ENCODE results near the gene TMPRSS15. TPM values are rescaled to one million over a fixed set of nuclear protein-coding genes. Genes with fewer than 3 reads are reported as not detected.

Gene TMPRSS15
- total and polyA plus RNA-seq, 9 of the 15 experiments (the other 6 are each of a cell fraction or from before 2014, with no cell fraction given) = 0.03 to 0.11 (median 0.04) TPM; not detected in 4

GRCh38 chr21:18228060-18228739, 175.4 kb downstream of the TMPRSS15 start (continued):
- TF ChIP-seq HMGXB4 (CRISPR knock-in tag; IDR thresholded peaks at IDR 0.05) = no peak

- Histone ChIP-seq H3K9me3 (replicated peaks; ENCODE audit: control insufficient read depth, insufficient read depth, low read depth, low read length) (peaks cover 2% of the 10 kb centered on the region; the same call in 1 of the 2 replicates), H3K4me2 (ENCODE audit: insufficient read depth, low read length) (no peak overlapping the region), H3K27ac (ENCODE audit: extremely low read depth, low read depth, low read length) (no peak overlapping the region), H4K20me1 (replicated peaks; ENCODE audit: control insufficient read depth, insufficient read depth, low read length) (no peaks in the 10 kb centered on the region), H3K9ac (ENCODE audit: insufficient read depth in 1 of 2, low read depth in 2 of 2, low read length in 2 of 2) (no peak overlapping the region), H3K27me3 (ENCODE audit: control insufficient read depth in 2 of 2, insufficient read depth in 2 of 2, low read length in 2 of 2) (no peaks in the 10 kb centered on the region), H2AFZ (ENCODE audit: low read depth, low read length) (no peak overlapping the region), H3K4me3 (no peak overlapping the region), H3K79me2 (ENCODE audit: control insufficient read depth, insufficient read depth, low read length) (no peaks in the 10 kb centered on the region), H3K9me1 (ENCODE audit: control insufficient read depth, insufficient read depth, low read length) (no peaks in the 10 kb centered on the region), H3K4me1 (replicated peaks in 1 of 2; ENCODE audit: control insufficient read depth in 2 of 2, insufficient read depth in 2 of 2, low read length in 2 of 2) (no peaks in the 10 kb centered on the region), H3K36me3 (ENCODE audit: control insufficient read depth, insufficient read depth, low read length) (no peaks in the 10 kb centered on the region)
- BruUV-seq (replicated peaks) = no TSS peak
- DNase-seq (ENCODE audit: extremely low read depth in 1 of 4, low spot score in 3 of 4) (no peak), ATAC-seq (no peak), FAIRE-seq (no peak)
- intact Hi-C loops (cut with micrococcal nuclease) = no loop called here
- ChIA-PET CTCF (ENCODE audit: low intra/inter-chr PET ratio) (no interaction called here), POLR2A (no interaction called here)
- no peak for TF ChIP-seq MCM2 (IDR thresholded peaks at IDR 0.05; ENCODE audit: low read depth)
- no peak for TF ChIP-seq ZBED1 (IDR thresholded peaks at IDR 0.05)
- no peak for TF ChIP-seq ZNF133 (CRISPR knock-in tag; IDR thresholded peaks at IDR 0.05)
- TF ChIP-seq ZFP36 (IDR thresholded peaks at IDR 0.05; ENCODE audit: low read depth, low read length, partially characterized antibody) = no peak
- no peak for TF ChIP-seq ZFP1 (CRISPR knock-in tag; IDR thresholded peaks at IDR 0.05)
- TF ChIP-seq PHF20 (IDR thresholded peaks at IDR 0.05; ENCODE audit: partially characterized antibody) = no peak
- no peak for TF ChIP-seq AFF1 (IDR thresholded peaks at IDR 0.05; ENCODE audit: low read depth in 1 of 2, partially characterized antibody in 2 of 2)
- no peak for TF ChIP-seq ZZZ3 (IDR thresholded peaks at IDR 0.05)
- no peak for TF ChIP-seq KLF6 (CRISPR knock-in tag; IDR thresholded peaks at IDR 0.05; ENCODE audit: borderline replicate concordance)
- TF ChIP-seq ZNF707 (CRISPR knock-in tag; conservative IDR thresholded peaks at IDR 0.05) = no peak
- 0% methylated on average over 1 of the region's 1 CpG for WGBS (ENCODE audit: insufficient coverage, low coverage, missing lambda C conversion rate)
- in situ Hi-C loops (cut with MboI) = no loop called here
Observed at GRCh38 chr21:18222346-18222745, 181.2 kb downstream of the TMPRSS15 start.

All from K562 (cell line).